Activated naive CD4-positive, alpha-beta T cell treated with anti-CD3 and anti-CD28 coated beads, Interleukin-2, amount 10 ng/mL, durations not matched to agents 7 days and 5 days (primary cell): ENCODE data around the gene NFKBIZ.

Source experiments
- CTCF ChIA-PET: fragments of 350-600 bp; sonication (Branson Sonifier 250); formaldehyde crosslinking; loops from one replicate; lab custom pipeline; 2021; ENCODE audit warnings: antibody characterized with exemption; lab: Charles Lee
- DNase-seq: peaks from one replicate; pipeline ENCODE4 v3.0.0-alpha.2; 2020
- H3K27ac Mint-ChIP-seq: one replicate; pipeline ENCODE4 v1.8.0; 2021; ENCODE audit warnings: mild to moderate bottlenecking, moderate library complexity, mixed read lengths
- H3K27me3 Mint-ChIP-seq: one replicate; pipeline ENCODE4 v1.8.0; 2021; ENCODE audit warnings: mild to moderate bottlenecking, mixed read lengths
- H3K36me3 Mint-ChIP-seq: one replicate; pipeline ENCODE4 v1.8.0; 2021; ENCODE audit warnings: mixed read lengths
- H3K4me1 Mint-ChIP-seq: one replicate; pipeline ENCODE4 v1.8.0; 2021; ENCODE audit warnings: mixed read lengths
- H3K4me3 Mint-ChIP-seq: one replicate; pipeline ENCODE4 v1.8.0; 2021; ENCODE audit warnings: mild to moderate bottlenecking, moderate library complexity, mixed read lengths
- H3K9me3 Mint-ChIP-seq: one replicate; pipeline ENCODE4 v1.8.0; 2021; ENCODE audit warnings: mixed read lengths

NFKBIZ gene

DNA sequence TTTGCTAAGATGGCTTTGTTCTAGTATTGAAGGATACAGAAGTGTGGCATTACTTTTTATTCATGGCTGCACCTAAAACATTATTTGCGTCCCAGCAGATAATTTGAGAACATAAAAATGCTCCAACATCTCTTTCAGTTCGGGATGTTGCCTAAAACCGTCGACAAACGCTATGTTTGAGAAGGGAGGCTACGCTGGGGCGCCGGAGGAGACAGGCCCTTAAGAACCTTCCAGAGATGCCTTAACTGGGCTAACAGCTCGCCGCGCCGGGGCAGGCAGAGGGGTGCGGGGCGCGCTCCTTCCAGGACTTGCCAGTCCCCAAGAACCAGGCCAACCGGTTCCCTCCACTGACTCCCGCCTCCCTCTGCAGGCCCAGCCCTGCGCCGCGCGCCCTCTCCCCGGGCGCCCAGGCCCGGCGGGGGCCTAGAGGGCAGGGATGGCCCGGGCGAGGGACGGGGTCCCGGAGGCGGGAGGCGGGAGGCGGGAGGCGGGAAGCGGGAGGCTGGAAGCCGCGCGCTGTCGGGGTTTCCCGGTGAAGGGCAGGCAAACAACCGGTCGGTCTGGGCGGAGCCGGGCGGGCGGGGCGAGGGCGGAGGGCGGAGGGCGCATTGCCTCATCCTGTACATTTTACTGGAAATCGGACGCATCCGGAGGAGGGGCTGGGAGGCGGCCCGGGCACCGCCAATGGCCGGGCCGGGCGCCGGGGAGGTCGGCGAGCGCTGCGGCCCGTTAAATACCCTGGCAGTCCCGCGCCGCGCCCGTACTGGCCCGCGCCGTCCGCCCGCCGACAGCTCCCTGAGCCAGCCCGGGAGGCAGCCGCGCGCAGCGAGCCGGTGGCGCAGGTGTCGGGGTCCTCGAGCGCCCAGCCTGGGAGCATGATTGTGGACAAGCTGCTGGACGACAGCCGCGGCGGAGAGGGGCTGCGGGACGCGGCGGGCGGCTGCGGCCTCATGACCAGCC, at the start of gene NFKBIZ:
NFKBIZ (plus strand) TSS at position 761 of the 960 bp plus-strand sequence; CDS start at position 876, 115 bp downstream.
- CTCF ChIA-PET, result interaction anchor here (1.0 to 1.7 kb wide), 9 partner anchors 21 to 376 kb away, joined by 3 to 12 read pairs (median 4); no protein-coding TSS in a partner anchor
- DNase-seq, result peak; percentile 96
- H3K9me3 Mint-ChIP-seq, result no peaks in the 10 kb centered on the region
- H3K4me3 Mint-ChIP-seq, result peak within 1 kb of the TSS; percentile 86
- H3K36me3 Mint-ChIP-seq, result peaks cover 46% of the 10 kb centered on the region
- peaks cover 43% of the 10 kb centered on the region for H3K4me1 Mint-ChIP-seq
- H3K27me3 Mint-ChIP-seq, result no peaks in the 10 kb centered on the region
- H3K27ac Mint-ChIP-seq, result peak within 1 kb of the TSS; percentile 97

- no peak for DNase-seq
- peaks cover 20% of the 10 kb centered on the region for H3K4me1 Mint-ChIP-seq
- H3K27ac Mint-ChIP-seq, result no peak overlapping the region
- no peaks in the 10 kb centered on the region for H3K27me3 Mint-ChIP-seq
- H3K36me3 Mint-ChIP-seq, result peaks cover 51% of the 10 kb centered on the region
- no peak overlapping the region for H3K4me3 Mint-ChIP-seq
- no peaks in the 10 kb centered on the region for H3K9me3 Mint-ChIP-seq
- CTCF ChIA-PET, result interaction anchor here (19.7 kb wide), 1 partner anchor 422 kb away, joined by 321 read pairs; no protein-coding TSS in a partner anchor
Observed at GRCh38 chr3:101801174-101801573, 48.1 kb upstream of the NFKBIZ start.

DNA sequence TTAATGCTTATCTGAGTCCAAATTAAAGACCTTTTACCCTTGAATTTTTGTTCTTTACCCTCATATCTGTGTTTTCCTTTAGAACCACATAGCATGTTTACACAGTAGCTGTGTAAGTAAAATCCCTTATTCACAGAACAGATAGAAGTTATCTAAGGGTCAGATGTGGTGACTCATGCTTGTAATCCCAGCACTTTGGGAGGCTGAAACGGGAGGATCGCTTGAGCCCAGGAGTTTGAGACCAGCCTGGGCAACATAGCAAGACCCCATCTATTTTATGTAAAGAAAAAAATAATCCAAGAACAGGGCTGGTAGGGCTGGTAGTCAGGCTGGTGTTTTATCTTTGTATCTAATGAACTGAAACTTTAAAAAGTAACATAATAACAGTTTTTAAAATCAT, 47.1 kb upstream of the NFKBIZ start:
- H3K9me3 Mint-ChIP-seq, result no peaks in the 10 kb centered on the region
- H3K27me3 Mint-ChIP-seq, result no peaks in the 10 kb centered on the region
- H3K4me3 Mint-ChIP-seq, result no peak overlapping the region
- no peak overlapping the region for H3K27ac Mint-ChIP-seq
- peaks cover 10% of the 10 kb centered on the region for H3K4me1 Mint-ChIP-seq
- H3K36me3 Mint-ChIP-seq, result peaks cover 45% of the 10 kb centered on the region
- no peak for DNase-seq
- CTCF ChIA-PET, result interaction anchor here (0.7 to 19.7 kb wide), 19 partner anchors 9 to 734 kb away, joined by 3 to 321 read pairs (median 4); partner anchors contain the start of gene NXPE3

GRCh38 chr3:101803173-101803782, 46.0 kb upstream of the NFKBIZ start:
- H3K4me3 Mint-ChIP-seq, result no peak overlapping the region
- H3K9me3 Mint-ChIP-seq, result no peaks in the 10 kb centered on the region
- H3K27me3 Mint-ChIP-seq, result no peaks in the 10 kb centered on the region
- peaks cover 44% of the 10 kb centered on the region for H3K36me3 Mint-ChIP-seq
- H3K27ac Mint-ChIP-seq, result peak overlapping the region; percentile 71
- CTCF ChIA-PET, result interaction anchor here (0.7 to 19.7 kb wide), 25 partner anchors 9 to 733 kb away, joined by 3 to 321 read pairs (median 4); partner anchors contain the start of genes NXPE3 and PCNP
- peaks cover 12% of the 10 kb centered on the region for H3K4me1 Mint-ChIP-seq
- peak; percentile 70 for DNase-seq

DNA sequence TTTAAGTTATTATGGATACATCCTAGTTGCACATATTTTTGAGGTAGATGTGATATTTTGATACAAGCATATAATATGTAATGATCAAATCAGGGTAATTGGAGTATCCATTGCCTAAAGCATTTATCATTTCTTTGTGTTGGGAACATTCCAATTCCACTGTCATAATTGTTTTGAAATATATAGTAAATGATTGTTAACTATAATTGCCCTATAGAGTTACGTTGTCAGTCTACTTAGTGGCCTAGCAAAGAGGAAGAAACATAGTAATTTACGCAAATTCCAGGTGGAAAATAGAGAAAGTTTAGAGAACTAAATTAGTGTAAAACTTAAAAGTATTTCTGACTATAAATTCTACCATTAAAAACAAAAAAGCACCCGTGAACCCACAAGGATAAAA, 45.4 kb upstream of the NFKBIZ start:
- no peak for DNase-seq
- Mint-ChIP-seq H3K27ac (no peak overlapping the region), H3K27me3 (no peaks in the 10 kb centered on the region), H3K9me3 (no peaks in the 10 kb centered on the region), H3K36me3 (peaks cover 43% of the 10 kb centered on the region), H3K4me1 (peaks cover 14% of the 10 kb centered on the region), H3K4me3 (no peak overlapping the region)
- CTCF ChIA-PET, result interaction anchor here (1.4 to 19.7 kb wide), 7 partner anchors 9 to 425 kb away, joined by 5 to 321 read pairs (median 9); no protein-coding TSS in a partner anchor

DNA sequence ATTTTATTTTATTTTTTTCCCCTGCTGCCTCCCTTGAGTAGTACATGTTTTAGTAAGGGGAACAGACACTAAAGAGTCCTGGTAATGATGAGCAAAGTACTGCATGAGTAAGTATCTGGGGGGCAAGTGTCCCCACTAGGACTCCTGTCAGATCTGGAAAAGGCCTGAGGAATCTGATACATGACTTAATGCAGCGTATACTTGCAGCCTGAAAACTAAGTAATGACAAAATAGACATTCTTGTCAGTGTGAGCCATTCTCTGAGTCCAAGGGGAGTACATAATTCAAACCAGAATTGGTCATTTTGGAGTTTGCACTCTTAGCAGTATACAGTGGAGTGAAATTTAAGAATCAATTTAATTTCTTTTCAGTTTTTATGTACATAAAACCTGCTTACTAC, 42.8 kb upstream of the NFKBIZ start:
- Mint-ChIP-seq H3K4me1 (peaks cover 38% of the 10 kb centered on the region), H3K27me3 (no peaks in the 10 kb centered on the region), H3K27ac (no peak overlapping the region), H3K36me3 (peaks cover 31% of the 10 kb centered on the region), H3K4me3 (no peak overlapping the region), H3K9me3 (no peaks in the 10 kb centered on the region)
- no peak for DNase-seq
- CTCF ChIA-PET, result interaction anchor here (2.5 to 19.7 kb wide), 3 partner anchors 8 to 422 kb away, joined by 9 to 321 read pairs (median 25); no protein-coding TSS in a partner anchor

DNA sequence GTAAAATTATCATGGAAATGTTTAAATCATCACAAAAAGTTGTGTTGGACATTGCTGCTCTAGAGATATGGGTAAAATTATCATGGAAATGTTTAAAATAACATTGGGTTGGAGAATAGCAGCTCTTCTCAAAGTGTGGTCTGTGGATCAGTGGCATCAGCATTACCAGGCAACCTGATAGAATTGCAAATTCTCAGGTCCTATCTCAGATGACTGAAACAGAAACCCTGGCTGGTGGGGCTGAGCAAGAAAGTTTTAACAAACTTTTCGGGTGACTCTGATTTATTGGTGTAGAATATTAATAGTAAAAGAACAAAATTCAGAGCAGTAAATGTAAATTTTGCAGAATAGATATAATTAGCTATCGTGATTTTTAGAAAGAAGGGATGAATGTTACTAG, 41.4 kb upstream of the NFKBIZ start:
- CTCF ChIA-PET, result interaction anchor here (0.8 to 19.7 kb wide), 5 partner anchors 15 to 421 kb away, joined by 3 to 321 read pairs (median 5); no protein-coding TSS in a partner anchor
- Mint-ChIP-seq H3K4me3 (no peak overlapping the region), H3K4me1 (peaks cover 43% of the 10 kb centered on the region), H3K36me3 (peaks cover 34% of the 10 kb centered on the region), H3K27ac (no peak overlapping the region), H3K9me3 (no peaks in the 10 kb centered on the region), H3K27me3 (no peaks in the 10 kb centered on the region)
- DNase-seq, result no peak

GRCh38 chr3:101809178-101810021, 39.9 kb upstream of the NFKBIZ start:
- H3K9me3 Mint-ChIP-seq, result no peaks in the 10 kb centered on the region
- no peak overlapping the region for H3K4me3 Mint-ChIP-seq
- peak; percentile 44 for DNase-seq
- H3K27ac Mint-ChIP-seq, result peak overlapping the region; percentile 26
- H3K27me3 Mint-ChIP-seq, result no peaks in the 10 kb centered on the region
- CTCF ChIA-PET, result interaction anchor here (0.9 to 19.7 kb wide), 9 partner anchors 8 to 419 kb away, joined by 3 to 321 read pairs (median 4); partner anchors contain the start of gene NFKBIZ
- H3K36me3 Mint-ChIP-seq, result peaks cover 24% of the 10 kb centered on the region
- peaks cover 48% of the 10 kb centered on the region for H3K4me1 Mint-ChIP-seq

GRCh38 chr3:101810022-101810418, 39.3 kb upstream of the NFKBIZ start:
- CTCF ChIA-PET, result interaction anchor here (0.7 to 19.7 kb wide), 8 partner anchors 12 to 419 kb away, joined by 3 to 321 read pairs (median 4); partner anchors contain the start of gene NFKBIZ
- Mint-ChIP-seq H3K36me3 (peaks cover 20% of the 10 kb centered on the region), H3K4me1 (peaks cover 52% of the 10 kb centered on the region), H3K9me3 (no peaks in the 10 kb centered on the region), H3K4me3 (no peak overlapping the region), H3K27ac (peak overlapping the region; percentile 9), H3K27me3 (no peaks in the 10 kb centered on the region)
- no peak for DNase-seq

DNA sequence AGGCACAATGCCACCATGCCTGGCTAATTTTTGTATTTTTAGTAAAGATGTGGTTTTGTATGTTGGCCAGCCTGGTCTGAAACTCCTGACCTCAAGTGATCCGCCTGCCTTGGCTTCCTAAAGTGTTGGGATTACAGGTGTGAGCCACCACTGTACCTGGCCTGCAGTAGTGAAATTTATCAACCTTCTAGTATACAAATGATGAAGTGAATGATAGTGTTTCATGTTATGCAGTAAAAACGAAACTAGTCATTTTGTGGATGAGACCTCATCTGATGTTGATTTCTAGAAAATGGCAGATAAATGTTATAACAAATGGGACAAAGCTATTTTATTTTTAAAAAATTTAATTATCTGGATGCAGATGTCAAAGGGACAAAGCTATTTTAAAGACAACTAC, 37.4 kb upstream of the NFKBIZ start:
- H3K27me3 Mint-ChIP-seq, result no peaks in the 10 kb centered on the region
- H3K27ac Mint-ChIP-seq, result no peak overlapping the region
- peaks cover 54% of the 10 kb centered on the region for H3K4me1 Mint-ChIP-seq
- no peak for DNase-seq
- no peak overlapping the region for H3K4me3 Mint-ChIP-seq
- no peaks in the 10 kb centered on the region for H3K9me3 Mint-ChIP-seq
- CTCF ChIA-PET, result interaction anchor here (1.2 to 19.7 kb wide), 4 partner anchors 10 to 417 kb away, joined by 3 to 321 read pairs (median 12); no protein-coding TSS in a partner anchor
- H3K36me3 Mint-ChIP-seq, result peaks cover 21% of the 10 kb centered on the region

DNA sequence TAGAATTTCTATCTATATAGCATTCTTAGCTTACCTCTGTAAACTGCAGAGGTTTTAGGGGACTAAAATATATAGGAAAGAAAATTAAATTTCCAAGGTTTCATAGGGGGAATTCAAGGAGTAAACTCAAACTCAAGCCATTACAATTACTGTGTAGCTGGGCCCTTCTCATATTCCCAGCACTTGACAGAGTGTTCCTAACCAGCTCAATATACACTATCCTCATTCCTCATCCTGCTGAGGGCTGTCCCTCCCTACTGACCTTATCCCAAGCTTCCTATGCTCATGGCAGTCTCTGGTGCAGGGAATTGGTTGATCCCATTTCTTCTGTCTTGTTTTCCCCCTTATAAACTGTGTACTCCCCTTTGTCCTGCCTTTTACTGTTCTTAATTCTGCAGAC, 36.4 kb upstream of the NFKBIZ start:
- Mint-ChIP-seq H3K27me3 (no peaks in the 10 kb centered on the region), H3K4me1 (peaks cover 54% of the 10 kb centered on the region), H3K4me3 (no peak overlapping the region), H3K27ac (no peak overlapping the region), H3K36me3 (peaks cover 25% of the 10 kb centered on the region), H3K9me3 (no peaks in the 10 kb centered on the region)
- DNase-seq, result no peak
- CTCF ChIA-PET, result interaction anchor here (1.1 to 19.7 kb wide), 6 partner anchors 9 to 416 kb away, joined by 3 to 321 read pairs (median 5); no protein-coding TSS in a partner anchor

GRCh38 chr3:101813817-101814440, 35.4 kb upstream of the NFKBIZ start:
- H3K4me3 Mint-ChIP-seq, result no peak overlapping the region
- CTCF ChIA-PET, result interaction anchor here (0.7 to 19.7 kb wide), 15 partner anchors 8 to 723 kb away, joined by 3 to 321 read pairs (median 4); partner anchors contain the start of gene NFKBIZ
- H3K36me3 Mint-ChIP-seq, result peaks cover 28% of the 10 kb centered on the region
- H3K27ac Mint-ChIP-seq, result no peak overlapping the region
- H3K27me3 Mint-ChIP-seq, result no peaks in the 10 kb centered on the region
- H3K4me1 Mint-ChIP-seq, result peaks cover 50% of the 10 kb centered on the region
- no peak for DNase-seq
- H3K9me3 Mint-ChIP-seq, result no peaks in the 10 kb centered on the region
